ENCODE data around the gene KRT13. TPM values are rescaled to one million over a fixed set of nuclear protein-coding genes. Genes with fewer than 3 reads are reported as not detected.

Gene KRT13
- total and polyA plus RNA-seq, 9 of the 15 experiments (the other 6 are each of a cell fraction or from before 2014, with no cell fraction given), result 0.11 to 1.1 (median 0.24) TPM; not detected in 3

DNA sequence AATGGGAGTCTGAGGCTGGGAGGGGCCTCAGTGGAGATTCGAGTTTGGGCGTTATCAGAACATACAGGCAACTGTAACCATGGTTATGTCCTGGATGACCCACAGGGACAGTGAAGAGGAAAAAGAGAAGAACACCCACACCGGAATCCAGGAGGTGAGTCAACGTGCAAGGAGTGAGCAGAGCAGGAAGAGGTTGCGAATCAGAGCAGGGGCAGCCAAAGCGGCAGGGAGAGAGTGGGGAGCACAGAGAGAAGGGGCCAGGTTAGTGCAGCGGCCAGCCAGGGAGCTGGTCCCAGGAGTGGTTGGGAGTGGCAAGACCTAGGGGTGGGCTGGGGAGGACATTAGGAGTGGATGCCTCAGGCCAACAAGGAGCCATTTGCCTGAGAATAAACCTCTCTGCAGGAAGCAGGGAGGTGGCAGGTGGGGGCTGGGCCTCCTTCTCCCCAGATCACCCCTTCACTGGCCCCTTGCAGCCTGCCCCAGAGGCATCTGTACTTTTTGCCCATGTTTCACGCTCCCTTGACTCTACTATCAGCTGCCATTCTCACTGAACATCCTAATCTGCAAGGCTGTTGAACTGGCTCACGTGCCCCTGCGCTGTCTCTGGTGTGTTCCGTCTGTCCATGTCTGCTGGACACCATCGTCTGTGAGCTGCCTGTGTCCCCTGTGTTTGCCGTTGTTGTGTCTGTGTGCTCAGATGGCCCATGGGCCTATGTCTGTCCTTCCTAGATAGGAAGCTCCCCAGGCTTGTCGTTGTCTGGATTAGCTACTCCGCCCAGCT, 5.1 kb downstream of the KRT13 start (continued):
- TF ChIP-seq CHD4 (IDR thresholded peaks at IDR 0.05; ENCODE audit: insufficient read depth, insufficient replicate concordance, low read depth, low read length, poor library complexity, severe bottlenecking) (no peak), BDP1 (IDR thresholded peaks at IDR 0.05; ENCODE audit: insufficient read depth, insufficient read length) (no peak), NCOR1 (IDR thresholded peaks at IDR 0.05) (peak; percentile 86), ATF7 (IDR thresholded peaks at IDR 0.05) (peak; percentile 46; the same call in 1 of the 2 replicates), SMARCA4 (IDR thresholded peaks at IDR 0.05) (peak; percentile 84), TARDBP (IDR thresholded peaks at IDR 0.05) (no peak), RFX1 (IDR thresholded peaks at IDR 0.05) (peak; percentile 94), NRF1 (conservative IDR thresholded peaks at IDR 0.05 in 1 of 2, IDR thresholded peaks at IDR 0.05 in 1 of 2) (peak; percentile 17 to 20; a peak in 2 of 4 replicates), ZBTB7A (IDR thresholded peaks at IDR 0.05; ENCODE audit: borderline replicate concordance, control insufficient read depth, low read depth, low read length) (peak; percentile 15; the same call in 1 of the 2 replicates), HMG20B (CRISPR knock-in tag; IDR thresholded peaks at IDR 0.05) (no peak), ZNF586 (CRISPR knock-in tag; conservative IDR thresholded peaks at IDR 0.05) (no peak), ZNF133 (CRISPR knock-in tag; IDR thresholded peaks at IDR 0.05) (no peak), TBL1XR1 (IDR thresholded peaks at IDR 0.05; ENCODE audit: low read length in 2 of 2) (0 out of 4 replicates have a peak, but pooled peaks of 1 of the 2 experiments have one; percentile 33), CTBP1 (IDR thresholded peaks at IDR 0.05; ENCODE audit: borderline replicate concordance) (peak; percentile 90), FOSL1 (tag; conservative IDR thresholded peaks at IDR 0.05) (peak; percentile 86), MIER1 (IDR thresholded peaks at IDR 0.05; ENCODE audit: low read depth) (no peak), HNRNPK (IDR thresholded peaks at IDR 0.05; ENCODE audit: low read depth, low read length, poor library complexity, severe bottlenecking) (no peak), COPS2 (conservative IDR thresholded peaks at IDR 0.05) (no peak), BMI1 (IDR thresholded peaks at IDR 0.05; ENCODE audit: low read length) (0 out of 2 replicates have a peak, but pooled peaks have one; percentile 32)
- TF ChIP-seq, protein P1, sequence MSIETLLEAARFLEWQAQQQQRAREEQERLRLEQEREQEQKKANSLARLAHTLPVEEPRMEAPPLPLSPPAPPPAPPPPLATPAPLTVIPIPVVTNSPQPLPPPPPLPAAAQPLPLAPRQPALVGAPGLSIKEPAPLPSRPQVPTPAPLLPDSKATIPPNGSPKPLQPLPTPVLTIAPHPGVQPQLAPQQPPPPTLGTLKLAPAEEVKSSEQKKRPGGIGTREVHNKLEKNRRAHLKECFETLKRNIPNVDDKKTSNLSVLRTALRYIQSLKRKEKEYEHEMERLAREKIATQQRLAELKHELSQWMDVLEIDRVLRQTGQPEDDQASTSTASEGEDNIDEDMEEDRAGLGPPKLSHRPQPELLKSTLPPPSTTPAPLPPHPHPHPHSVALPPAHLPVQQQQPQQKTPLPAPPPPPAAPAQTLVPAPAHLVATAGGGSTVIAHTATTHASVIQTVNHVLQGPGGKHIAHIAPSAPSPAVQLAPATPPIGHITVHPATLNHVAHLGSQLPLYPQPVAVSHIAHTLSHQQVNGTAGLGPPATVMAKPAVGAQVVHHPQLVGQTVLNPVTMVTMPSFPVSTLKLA (conservative IDR thresholded peaks at IDR 0.05), result peak in 1 of 2 experiments; percentile 61; a peak in 1 of 4 replicates
- TF ChIP-seq, protein P2, sequence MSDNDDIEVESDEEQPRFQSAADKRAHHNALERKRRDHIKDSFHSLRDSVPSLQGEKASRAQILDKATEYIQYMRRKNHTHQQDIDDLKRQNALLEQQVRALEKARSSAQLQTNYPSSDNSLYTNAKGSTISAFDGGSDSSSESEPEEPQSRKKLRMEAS (CRISPR knock-in tag; IDR thresholded peaks at IDR 0.05), result no peak
- TF ChIP-seq, protein P3, sequence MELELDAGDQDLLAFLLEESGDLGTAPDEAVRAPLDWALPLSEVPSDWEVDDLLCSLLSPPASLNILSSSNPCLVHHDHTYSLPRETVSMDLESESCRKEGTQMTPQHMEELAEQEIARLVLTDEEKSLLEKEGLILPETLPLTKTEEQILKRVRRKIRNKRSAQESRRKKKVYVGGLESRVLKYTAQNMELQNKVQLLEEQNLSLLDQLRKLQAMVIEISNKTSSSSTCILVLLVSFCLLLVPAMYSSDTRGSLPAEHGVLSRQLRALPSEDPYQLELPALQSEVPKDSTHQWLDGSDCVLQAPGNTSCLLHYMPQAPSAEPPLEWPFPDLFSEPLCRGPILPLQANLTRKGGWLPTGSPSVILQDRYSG (tag; conservative IDR thresholded peaks at IDR 0.05; ENCODE audit: low read depth), result no peak
- TF ChIP-seq, protein P4, sequence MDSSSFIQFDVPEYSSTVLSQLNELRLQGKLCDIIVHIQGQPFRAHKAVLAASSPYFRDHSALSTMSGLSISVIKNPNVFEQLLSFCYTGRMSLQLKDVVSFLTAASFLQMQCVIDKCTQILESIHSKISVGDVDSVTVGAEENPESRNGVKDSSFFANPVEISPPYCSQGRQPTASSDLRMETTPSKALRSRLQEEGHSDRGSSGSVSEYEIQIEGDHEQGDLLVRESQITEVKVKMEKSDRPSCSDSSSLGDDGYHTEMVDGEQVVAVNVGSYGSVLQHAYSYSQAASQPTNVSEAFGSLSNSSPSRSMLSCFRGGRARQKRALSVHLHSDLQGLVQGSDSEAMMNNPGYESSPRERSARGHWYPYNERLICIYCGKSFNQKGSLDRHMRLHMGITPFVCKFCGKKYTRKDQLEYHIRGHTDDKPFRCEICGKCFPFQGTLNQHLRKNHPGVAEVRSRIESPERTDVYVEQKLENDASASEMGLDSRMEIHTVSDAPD (CRISPR knock-in tag; IDR thresholded peaks at IDR 0.05), result no peak
